ENCODE measurements around the gene VAMP8. TPM values are rescaled to one million over a fixed set of nuclear protein-coding genes. Genes with fewer than 3 reads are reported as not detected.

Gene VAMP8
- total and polyA plus RNA-seq, 2 donors (not counting 3 experiments of a cell fraction or from before 2014, with no cell fraction given): 39.0 to 68.7 TPM

GRCh38 chr2:85528355-85528754 lies 49.0 kb upstream of the VAMP8 start:
- BruUV-seq (replicated peaks): no TSS peak
- POLR2A ChIA-PET: no interaction called here
- Histone ChIP-seq H3K4me3 (replicated peaks in 1 of 3; ENCODE audit: insufficient read depth in 1 of 3, low read depth in 1 of 3, low read length in 3 of 3) (no peak overlapping the region), H3K79me2 (ENCODE audit: control insufficient read depth, insufficient read depth, low read length) (no peaks in the 10 kb centered on the region), H3K27me3 (ENCODE audit: control insufficient read depth in 2 of 2, insufficient read depth in 2 of 2, low read length in 2 of 2) (peaks cover 7% of the 10 kb centered on the region in 2 experiments), H3K9me1 (replicated peaks; ENCODE audit: control insufficient read depth, extremely low read depth, insufficient read depth, low read length) (no peaks in the 10 kb centered on the region), H3K4me1 (ENCODE audit: control insufficient read depth, extremely low read depth, insufficient read depth, low read length) (no peaks in the 10 kb centered on the region), H2AFZ (ENCODE audit: low read depth, low read length) (no peak overlapping the region), H3K9me3 (replicated peaks; ENCODE audit: control insufficient read depth, insufficient read depth, low read length) (no peaks in the 10 kb centered on the region), H3K9ac (replicated peaks; ENCODE audit: extremely low read depth, insufficient read depth, low read length) (no peak overlapping the region), H4K20me1 (replicated peaks; ENCODE audit: control insufficient read depth, extremely low read depth, insufficient read depth, low read length) (no peaks in the 10 kb centered on the region), H3K4me2 (ENCODE audit: insufficient read depth, low read length) (no peak overlapping the region), H3K36me3 (ENCODE audit: control insufficient read depth in 2 of 2, extremely low read depth in 1 of 2, insufficient read depth in 2 of 2, low read length in 2 of 2) (no peaks in the 10 kb centered on the region), H3K27ac (ENCODE audit: insufficient read depth, low read depth, low read length) (no peak overlapping the region)
- CTCF ChIA-PET: interaction anchor here (1.5 to 2.1 kb wide), 2 partner anchors 10 to 17 kb away, joined by 4 read pairs; partner anchors contain the start of gene MAT2A
- FAIRE-seq (no peak), DNase-seq (ENCODE audit: low read depth, low spot score) (no peak)
- no peak for TF ChIP-seq POLR2AphosphoS5 (IDR thresholded peaks at IDR 0.05; ENCODE audit: insufficient read depth, low read depth, low read length)
- no peak for TF ChIP-seq POLR2A (IDR thresholded peaks at IDR 0.05; ENCODE audit: low read depth, low read length)
- TF ChIP-seq FOS (IDR thresholded peaks at IDR 0.05; ENCODE audit: borderline replicate concordance, insufficient read depth, low read length): no peak
- TF ChIP-seq MAX (IDR thresholded peaks at IDR 0.05; ENCODE audit: insufficient read depth, insufficient read length): no peak
- TF ChIP-seq MYC (IDR thresholded peaks at IDR 0.05; ENCODE audit: low read depth, low read length): no peak
- no peak for TF ChIP-seq GATA2 (IDR thresholded peaks at IDR 0.05; ENCODE audit: insufficient read depth, insufficient read length, low read depth, low read length)
- no peak for TF ChIP-seq JUN (IDR thresholded peaks at IDR 0.05; ENCODE audit: borderline replicate concordance, insufficient read depth, insufficient read length, low read depth)
- TF ChIP-seq EZH2 (IDR thresholded peaks at IDR 0.05; ENCODE audit: borderline replicate concordance, low read depth, low read length, severe bottlenecking): no peak
- TF ChIP-seq CTCF (IDR thresholded peaks at IDR 0.05; ENCODE audit: extremely low read depth in 1 of 2, insufficient read depth in 1 of 2, low read depth in 1 of 2, low read length in 2 of 2): no peak
- dilution Hi-C loops (cut with MboI; ENCODE audit: extremely low pct_ligation_motif_present, low sequenced_read_pairs): no loop called here
- intact Hi-C loops (cut with micrococcal nuclease): no loop called here

Data from endothelial cell of umbilical vein (primary cell).